IMR-90 (cell line): ENCODE data around the gene NDST1. TPM values are rescaled to one million over a fixed set of nuclear protein-coding genes. Genes with fewer than 3 reads are reported as not detected.

Source experiments
- ATAC-seq: fragments of 200-7000 bp; cut with Tn5 transposase; 2 replicates; pipeline ENCODE4 v1.9.1; 2020; ENCODE audit warnings: low read depth, mild to moderate bottlenecking, moderate library complexity
- BruUV-seq: library from RNA; stranded (reverse); fragments of 400-500 nt; replicated peaks from 2 replicates; lab custom pipeline; 2021; lab: Mats Ljungman, UMichigan
- CTCF ChIA-PET: fragments of 300-600 bp; formaldehyde crosslinking; extraction: SDS; loops from one replicate; lab custom pipeline; 2021; ENCODE audit warnings: antibody characterized with exemption; lab: Yijun Ruan, JAX
- POLR2A ChIA-PET: fragments of 300-600 bp; sonication (Branson Sonifier 250); formaldehyde crosslinking; loops from one replicate; lab custom pipeline; 2022; ENCODE audit warnings: antibody characterized with exemption; ENCODE audit not compliant: unreplicated experiment; lab: Charles Lee
- DNase-seq: peaks from one replicate; pipeline ENCODE4 v3.0.0; 2013
- H2AFZ ChIP-seq: replicated peaks from 2 replicates; pipeline ENCODE3; 2013; ENCODE audit warnings: low read length, mild to moderate bottlenecking; ENCODE audit not compliant: poor library complexity
- H2AK5ac ChIP-seq: 2 replicates; pipeline ENCODE4 v1.6.1; 2013; ENCODE audit warnings: low read depth, low read length, inconsistent platforms
- H2AK9ac ChIP-seq: replicated peaks from 2 replicates; pipeline ENCODE3; 2013; ENCODE audit warnings: mild to moderate bottlenecking, low read depth, low read length, moderate library complexity; ENCODE audit not compliant: poor library complexity
- H2BK120ac ChIP-seq: 2 replicates; pipeline ENCODE4 v1.6.1; 2013; ENCODE audit warnings: low read depth, low read length, inconsistent platforms
- H2BK15ac ChIP-seq: 3 replicates; pipeline ENCODE4 v1.6.1; 2013; ENCODE audit warnings: low read depth, low read length, inconsistent platforms
- H2BK20ac ChIP-seq: 2 replicates; pipeline ENCODE4 v1.6.1; 2013; ENCODE audit warnings: low read depth, mild to moderate bottlenecking, inconsistent platforms, low read length, moderate library complexity
- H2BK5ac ChIP-seq: 2 replicates; pipeline ENCODE4 v1.6.1; 2013; ENCODE audit warnings: mild to moderate bottlenecking, low read depth, low read length, inconsistent platforms; ENCODE audit not compliant: poor library complexity, severe bottlenecking
- H3K14ac ChIP-seq: replicated peaks from 2 replicates; pipeline ENCODE4 v1.6.1; 2013; ENCODE audit warnings: low read depth, low read length, inconsistent platforms
- H3K18ac ChIP-seq: 2 replicates; pipeline ENCODE4 v1.6.1; 2013; ENCODE audit warnings: low read depth, low read length, control low read depth
- H3K23ac ChIP-seq: 2 replicates; pipeline ENCODE4 v1.6.1; 2013; ENCODE audit warnings: low read depth, low read length, inconsistent platforms
- H3K27ac ChIP-seq: 2 replicates; pipeline ENCODE4 v1.5.1; 2013; ENCODE audit warnings: mild to moderate bottlenecking, control low read depth, low read length; ENCODE audit not compliant: insufficient read depth
- H3K27me3 ChIP-seq: 2 replicates; pipeline ENCODE4 v1.6.1; 2013; ENCODE audit warnings: low read length; ENCODE audit not compliant: control insufficient read depth, insufficient read depth
- H3K36me3 ChIP-seq: 2 replicates; pipeline ENCODE4 v1.6.1; 2013; ENCODE audit warnings: low read length, mixed read lengths; ENCODE audit not compliant: control insufficient read depth, insufficient read depth
- H3K4ac ChIP-seq: 2 replicates; pipeline ENCODE4 v1.6.1; 2013; ENCODE audit warnings: low read depth, low read length, inconsistent platforms
- H3K4me1 ChIP-seq: 2 replicates; pipeline ENCODE4 v1.6.1; 2013; ENCODE audit warnings: low read length, mixed read lengths; ENCODE audit not compliant: control insufficient read depth, insufficient read depth
- H3K4me2 ChIP-seq: 2 replicates; pipeline ENCODE4 v1.6.1; 2013; ENCODE audit warnings: low read depth, mild to moderate bottlenecking, control low read depth, low read length, moderate library complexity
- H3K4me3 ChIP-seq: 2 replicates; pipeline ENCODE4 v1.5.1; 2013; ENCODE audit warnings: low read depth, mild to moderate bottlenecking, control low read depth, low read length, moderate library complexity; ENCODE audit not compliant: insufficient read depth
- H3K56ac ChIP-seq: 2 replicates; pipeline ENCODE4 v1.6.1; 2013; ENCODE audit warnings: low read length, inconsistent platforms; ENCODE audit not compliant: insufficient read depth; ENCODE audit errors: extremely low read depth
- H3K79me1 ChIP-seq, 2 experiments: 2 replicates each; pipeline ENCODE4 v1.6.1; 2013; ENCODE audit warnings: low read length in 2 of 2, inconsistent platforms in 1 of 2, low read depth in 1 of 2
- H3K9ac ChIP-seq: 2 replicates; pipeline ENCODE4 v1.6.1; 2013; ENCODE audit warnings: low read depth, low read length, control low read depth
- H3K9me1 ChIP-seq: 2 replicates; pipeline ENCODE4 v1.6.1; 2013; ENCODE audit warnings: low read length, inconsistent platforms; ENCODE audit not compliant: insufficient read depth
- H3K9me3 ChIP-seq: 2 replicates; pipeline ENCODE4 v1.6.1; 2013; ENCODE audit warnings: low read length; ENCODE audit not compliant: control insufficient read depth, insufficient read depth
- H4K20me1 ChIP-seq: 2 replicates; pipeline ENCODE4 v1.6.1; 2013; ENCODE audit warnings: low read length, inconsistent platforms; ENCODE audit not compliant: insufficient read depth
- H4K5ac ChIP-seq: 2 replicates; pipeline ENCODE4 v1.6.1; 2013; ENCODE audit warnings: mild to moderate bottlenecking, low read depth, low read length, control low read depth
- H4K8ac ChIP-seq, 2 experiments: 2 replicates each; pipeline ENCODE4 v1.6.1; 2013; ENCODE audit warnings: low read depth in 2 of 2, low read length in 2 of 2, control low read depth in 1 of 2, inconsistent platforms in 1 of 2
- H4K91ac ChIP-seq: 2 replicates; pipeline ENCODE4 v1.6.1; 2013; ENCODE audit warnings: low read depth, low read length, inconsistent platforms; ENCODE audit not compliant: insufficient read depth
- BHLHE40 ChIP-seq: fragments of 150-350 bp; IDR thresholded peaks from 2 replicates; pipeline ENCODE4 v1.6.1; 2016; ENCODE audit warnings: mild to moderate bottlenecking, low read depth, low read length
- CEBPB ChIP-seq: IDR thresholded peaks from 2 replicates; pipeline ENCODE4 v1.6.1; 2012; ENCODE audit warnings: low read depth, low read length, improper control_type of control experiment
- CHD1 ChIP-seq: IDR thresholded peaks from 2 replicates; pipeline ENCODE4 v1.6.1; 2012; ENCODE audit warnings: low read depth, low read length, improper control_type of control experiment
- CTCF ChIP-seq: conservative IDR thresholded peaks from 2 replicates; pipeline ENCODE4 v1.5.1; 2012; ENCODE audit warnings: mild to moderate bottlenecking, low read depth, low read length, improper control_type of control experiment
- FOS ChIP-seq: fragments of 150-350 bp; IDR thresholded peaks from 2 replicates; pipeline ENCODE4 v1.6.1; 2016; ENCODE audit warnings: low read depth, low read length
- MAFK ChIP-seq: IDR thresholded peaks from 2 replicates; pipeline ENCODE4 v1.6.1; 2012; ENCODE audit warnings: low read depth, low read length, improper control_type of control experiment
- MAZ ChIP-seq: IDR thresholded peaks from 2 replicates; pipeline ENCODE4 v1.6.1; 2012; ENCODE audit warnings: low read depth, mild to moderate bottlenecking, low read length, improper control_type of control experiment, moderate library complexity, borderline replicate concordance
- MXI1 ChIP-seq: IDR thresholded peaks from 2 replicates; pipeline ENCODE4 v1.6.1; 2012; ENCODE audit warnings: low read depth, mild to moderate bottlenecking, low read length, moderate library complexity, borderline replicate concordance
- NFE2L2 ChIP-seq: fragments of 150-350 bp; IDR thresholded peaks from 2 replicates; pipeline ENCODE4 v1.6.1; 2016; ENCODE audit warnings: low read depth, mild to moderate bottlenecking, low read length
- POLR2A ChIP-seq: IDR thresholded peaks from 2 replicates; pipeline ENCODE4 v1.6.1; 2012; ENCODE audit warnings: mild to moderate bottlenecking, low read depth, low read length
- RAD21 ChIP-seq: IDR thresholded peaks from 2 replicates; pipeline ENCODE4 v1.6.1; 2012; ENCODE audit warnings: low read length, improper control_type of control experiment
- RCOR1 ChIP-seq: IDR thresholded peaks from 2 replicates; pipeline ENCODE4 v1.6.1; 2012; ENCODE audit warnings: mild to moderate bottlenecking, low read length, improper control_type of control experiment; ENCODE audit not compliant: insufficient replicate concordance
- RFX5 ChIP-seq: IDR thresholded peaks from 2 replicates; pipeline ENCODE4 v1.8.0; 2012; ENCODE audit warnings: low read depth, mild to moderate bottlenecking, low read length, moderate library complexity
- SMC3 ChIP-seq: fragments of 150-350 bp; IDR thresholded peaks from 2 replicates; pipeline ENCODE4 v1.6.1; 2016; ENCODE audit warnings: low read depth, mild to moderate bottlenecking, antibody characterized with exemption, low read length, moderate library complexity
- USF2 ChIP-seq: fragments of 150-350 bp; IDR thresholded peaks from 2 replicates; pipeline ENCODE4 v1.6.1; 2017; ENCODE audit warnings: mild to moderate bottlenecking, antibody characterized with exemption, low read length, low read depth
- WGBS, 2 experiments: methylation state at CpG; one replicate each; pipeline versions ENCODE4 v1.1.5 to v1.1.7; 2013; ENCODE audit warnings: missing lambda C conversion rate in 2 of 2; ENCODE audit not compliant: insufficient read length in 1 of 2; ENCODE audit errors: extremely low coverage in 2 of 2; 5-methylcytosine and 5-hydroxymethylcytosine counted together
- dilution Hi-C: fragments of 300-500 bp; cut with HindIII; formaldehyde crosslinking; loops from one replicate; pipeline ENCODE4 v1.14.3; 2018; ENCODE audit warnings: low sequenced_read_pairs; ENCODE audit not compliant: unreplicated experiment
- in situ Hi-C: fragments of 300-500 bp; cut with MboI; formaldehyde crosslinking; loops from 3 replicates; pipeline ENCODE4 v1.14.3; 2019; ENCODE audit warnings: low sequenced_read_pairs, inconsistent platforms, mixed read lengths
- intact Hi-C: fragments of 100-400 bp; cut with micrococcal nuclease; formaldehyde crosslinking; loops from 2 replicates; pipeline ENCODE4 v1.10.0; 2022
- polyA plus RNA-seq, 3 experiments: library from polyadenylated mRNA; depleted of rRNA; stranded (reverse); fragments of >200 nt; gene quantifications; 2 replicates each; pipeline ENCODE4 v1.2.3, GENCODE V29; 2012; ENCODE audit warnings: low replicate concordance in 1 of 3
- total RNA-seq: library from RNA; depleted of rRNA; stranded (reverse); fragments of >200 nt; gene quantifications from 2 replicates; pipeline ENCODE4 v1.2.3, GENCODE V29; 2012

Gene NDST1
- total and polyA plus RNA-seq, 2 of the 4 experiments (the other 2 are of a cell fraction) = 30.5 to 80.4 TPM

GRCh38 chr5:150579462-150580400 lies 71.8 kb downstream of the NDST1 start (continued):
- no peak for TF ChIP-seq RFX5
- TF ChIP-seq BHLHE40 = no peak

- intact Hi-C loops = no loop called here
- TF ChIP-seq USF2 (no peak), SMC3 (no peak), RCOR1 (no peak), CTCF (no peak), RAD21 (no peak), BHLHE40 (no peak), POLR2A (no peak), MAFK (no peak), MAZ (no peak), CEBPB (no peak), CHD1 (no peak), MXI1 (no peak), NFE2L2 (no peak), FOS (no peak)
Measured at GRCh38 chr5:150580917-150581316, 73.0 kb downstream of the NDST1 start.

More at GRCh38 chr5:150580917-150581316, 73.0 kb downstream of the NDST1 start:
- Histone ChIP-seq H2AK5ac (no peak overlapping the region), H3K4me2 (no peak overlapping the region), H4K91ac (no peak overlapping the region), H3K79me1 (no peaks in the 10 kb centered on the region), H3K4me3 (no peak overlapping the region), H3K27me3 (peaks cover 16% of the 10 kb centered on the region), H3K23ac (no peak overlapping the region), H2BK5ac (no peak overlapping the region), H4K20me1 (no peaks in the 10 kb centered on the region), H3K56ac (no peak overlapping the region), H4K8ac (no peak overlapping the region), H2AFZ (no peak overlapping the region), H3K9ac (no peak overlapping the region), H3K4ac (no peak overlapping the region), H3K27ac (no peak overlapping the region), H3K18ac (no peak overlapping the region), H2BK120ac (no peak overlapping the region), H2BK15ac (no peak overlapping the region), H4K5ac (no peak overlapping the region), H2BK20ac (no peak overlapping the region), H3K36me3 (no peaks in the 10 kb centered on the region), H3K14ac (no peak overlapping the region), H3K4me1 (peaks cover 8% of the 10 kb centered on the region), H3K9me3 (no peaks in the 10 kb centered on the region), H3K9me1 (no peaks in the 10 kb centered on the region; the same call in 1 of the 2 replicates), H2AK9ac (no peak overlapping the region)
- in situ Hi-C loops (no loop called here), dilution Hi-C loops (no loop called here)
- no CpG with 5 or more reads among the region's 3 CpGs for WGBS, 2 experiments
- POLR2A ChIA-PET = no interaction called here
- no TSS peak for BruUV-seq
- ATAC-seq = no peak
- CTCF ChIA-PET = interaction anchor here (1.0 kb wide), 1 partner anchor 22 kb away, joined by 3 read pairs; no protein-coding TSS in a partner anchor
- DNase-seq = no peak
